ENCODE results near the gene ZFPM1. TPM values are rescaled to one million over a fixed set of nuclear protein-coding genes. Genes with fewer than 3 reads are reported as not detected.

Gene ZFPM1
- polyA plus RNA-seq, 1 of the 3 experiments (the other 2 are of a cell fraction) = 1.2 TPM

DNA sequence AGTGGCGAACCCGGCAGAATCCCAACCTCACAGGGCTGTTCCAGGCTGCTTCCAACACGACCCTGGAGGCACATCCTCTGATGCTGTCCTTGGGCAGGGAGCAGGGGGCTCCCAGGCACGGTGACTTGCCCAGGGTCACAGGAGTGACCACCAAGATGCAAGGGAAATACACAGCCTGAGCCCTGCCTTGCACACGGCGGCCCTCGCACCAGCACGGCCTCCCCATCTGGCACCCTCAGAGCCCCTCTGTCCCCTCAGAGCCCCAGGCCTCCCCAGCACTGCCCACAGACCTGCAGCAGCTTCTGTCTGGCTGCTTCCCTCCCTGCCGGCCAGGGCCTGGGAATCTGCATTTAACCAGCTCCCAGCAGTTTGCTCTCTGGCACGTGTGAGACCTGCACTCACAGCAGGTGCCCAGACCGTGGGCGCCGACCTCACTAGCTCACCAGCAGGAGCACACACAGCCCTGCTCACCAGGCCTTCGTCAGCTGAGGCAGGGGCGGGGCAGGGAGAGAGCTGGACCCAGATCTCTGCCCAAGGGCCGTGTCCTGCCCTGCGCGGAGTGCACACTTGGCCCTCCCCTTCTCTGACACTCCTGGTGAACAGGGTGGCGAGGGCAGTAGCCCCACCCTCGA, 87.4 kb downstream of the ZFPM1 start (continued):
- TF ChIP-seq TEAD4 (IDR thresholded peaks at IDR 0.05; ENCODE audit: borderline replicate concordance, insufficient read depth) (no peak), EZH2phosphoT487 (IDR thresholded peaks at IDR 0.05; ENCODE audit: borderline replicate concordance, low read depth) (no peak), MXI1 (IDR thresholded peaks at IDR 0.05; ENCODE audit: low read depth, low read length) (no peak), SIN3A (IDR thresholded peaks at IDR 0.05; ENCODE audit: borderline replicate concordance, low read depth, low read length) (no peak), NRF1 (IDR thresholded peaks at IDR 0.05; ENCODE audit: low read depth, low read length) (no peak)
- TF ChIP-seq, protein P1, sequence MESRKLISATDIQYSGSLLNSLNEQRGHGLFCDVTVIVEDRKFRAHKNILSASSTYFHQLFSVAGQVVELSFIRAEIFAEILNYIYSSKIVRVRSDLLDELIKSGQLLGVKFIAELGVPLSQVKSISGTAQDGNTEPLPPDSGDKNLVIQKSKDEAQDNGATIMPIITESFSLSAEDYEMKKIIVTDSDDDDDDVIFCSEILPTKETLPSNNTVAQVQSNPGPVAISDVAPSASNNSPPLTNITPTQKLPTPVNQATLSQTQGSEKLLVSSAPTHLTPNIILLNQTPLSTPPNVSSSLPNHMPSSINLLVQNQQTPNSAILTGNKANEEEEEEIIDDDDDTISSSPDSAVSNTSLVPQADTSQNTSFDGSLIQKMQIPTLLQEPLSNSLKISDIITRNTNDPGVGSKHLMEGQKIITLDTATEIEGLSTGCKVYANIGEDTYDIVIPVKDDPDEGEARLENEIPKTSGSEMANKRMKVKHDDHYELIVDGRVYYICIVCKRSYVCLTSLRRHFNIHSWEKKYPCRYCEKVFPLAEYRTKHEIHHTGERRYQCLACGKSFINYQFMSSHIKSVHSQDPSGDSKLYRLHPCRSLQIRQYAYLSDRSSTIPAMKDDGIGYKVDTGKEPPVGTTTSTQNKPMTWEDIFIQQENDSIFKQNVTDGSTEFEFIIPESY (IDR thresholded peaks at IDR 0.05; ENCODE audit: borderline replicate concordance, low read depth) = no peak
- TF ChIP-seq, protein P2, sequence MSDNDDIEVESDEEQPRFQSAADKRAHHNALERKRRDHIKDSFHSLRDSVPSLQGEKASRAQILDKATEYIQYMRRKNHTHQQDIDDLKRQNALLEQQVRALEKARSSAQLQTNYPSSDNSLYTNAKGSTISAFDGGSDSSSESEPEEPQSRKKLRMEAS (IDR thresholded peaks at IDR 0.05; ENCODE audit: low read depth) = no peak

DNA sequence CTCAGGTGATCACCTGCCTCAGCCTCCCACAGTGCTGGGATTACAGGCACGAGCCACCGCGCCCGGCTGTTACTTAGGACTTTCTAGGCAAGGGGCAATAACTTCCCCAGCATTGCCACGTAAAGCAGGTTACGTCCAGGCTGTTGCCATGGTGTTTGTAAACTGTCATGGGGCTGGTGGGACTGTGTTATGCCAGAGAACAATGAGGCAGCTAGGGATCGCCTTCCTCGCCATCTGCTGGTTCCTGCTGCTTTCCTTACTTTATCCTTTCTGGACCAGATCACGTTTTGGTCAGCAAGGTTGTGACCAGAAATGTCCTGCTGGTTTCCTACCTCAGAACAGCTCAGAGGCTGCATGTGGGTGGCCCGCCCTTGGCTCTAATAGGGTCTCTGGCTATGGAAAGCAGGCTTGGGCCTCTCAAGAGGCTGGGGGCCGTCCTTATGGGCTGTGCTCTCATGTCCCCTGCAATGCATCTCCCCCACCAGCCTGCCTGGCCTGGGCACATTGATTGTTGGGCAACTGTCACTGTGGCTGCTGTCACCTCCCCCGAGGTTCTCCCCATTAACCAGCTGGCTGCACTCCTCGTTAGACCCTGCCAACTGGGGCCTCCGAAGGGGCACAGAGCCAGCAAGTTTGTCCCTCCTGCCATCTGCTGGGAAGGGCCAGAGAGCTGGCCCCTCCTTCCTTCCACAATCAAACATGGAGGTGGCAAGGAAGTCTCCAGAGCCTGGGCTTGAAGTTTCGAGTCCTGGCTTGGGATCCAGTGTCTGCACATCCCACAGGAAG, 88.9 kb downstream of the ZFPM1 start:
- Histone ChIP-seq H3K27ac (ENCODE audit: low read depth in 2 of 2, low read length in 1 of 2) (no peak overlapping the region), H3K4me3 (ENCODE audit: low read depth in 2 of 2, low read length in 1 of 2) (no peak overlapping the region), H3F3A (replicated peaks; ENCODE audit: insufficient read depth) (no peaks in the 10 kb centered on the region), H3K79me2 (ENCODE audit: insufficient read depth) (no peaks in the 10 kb centered on the region), H2AFZ (ENCODE audit: low read depth) (no peak overlapping the region), H3K36me3 (replicated peaks in 1 of 2; ENCODE audit: control insufficient read depth in 1 of 2, insufficient read depth in 2 of 2, low read length in 1 of 2) (no peaks in the 10 kb centered on the region), H3K4me2 (no peak overlapping the region), H3K9ac (no peak overlapping the region), H3K9me2 (no peaks in the 10 kb centered on the region), H3K4me1 (ENCODE audit: control insufficient read depth in 1 of 2, insufficient read depth in 2 of 2, low read depth in 1 of 2, low read length in 1 of 2) (peaks cover 0 to 9% of the 10 kb centered on the region in 2 experiments; a peak in 1 of 4 replicates), H3K27me3 (ENCODE audit: insufficient read depth) (peaks cover 16% of the 10 kb centered on the region), H4K20me1 (ENCODE audit: insufficient read depth) (no peaks in the 10 kb centered on the region), H3K9me3 (peaks cover 7% of the 10 kb centered on the region)
- CTCF ChIA-PET = interaction anchor here (1.1 to 1.5 kb wide), 3 partner anchors 17 to 104 kb away, joined by 3 to 4 read pairs (median 4); no protein-coding TSS in a partner anchor
- POLR2A ChIA-PET = no interaction called here
- WGBS (ENCODE audit: low lambda C conversion rate) = 51% methylated on average over 15 of the region's 15 CpGs
- TF ChIP-seq TEAD4 (IDR thresholded peaks at IDR 0.05; ENCODE audit: borderline replicate concordance, insufficient read depth) (no peak), MEF2A (IDR thresholded peaks at IDR 0.05; ENCODE audit: borderline replicate concordance, low read depth) (no peak), SIN3A (IDR thresholded peaks at IDR 0.05; ENCODE audit: borderline replicate concordance, low read depth, low read length) (no peak)
- TF ChIP-seq, protein P2 (IDR thresholded peaks at IDR 0.05; ENCODE audit: low read depth) = no peak
- TF ChIP-seq, protein P1 (IDR thresholded peaks at IDR 0.05; ENCODE audit: borderline replicate concordance, low read depth) = no peak
- TF ChIP-seq, protein P3, sequence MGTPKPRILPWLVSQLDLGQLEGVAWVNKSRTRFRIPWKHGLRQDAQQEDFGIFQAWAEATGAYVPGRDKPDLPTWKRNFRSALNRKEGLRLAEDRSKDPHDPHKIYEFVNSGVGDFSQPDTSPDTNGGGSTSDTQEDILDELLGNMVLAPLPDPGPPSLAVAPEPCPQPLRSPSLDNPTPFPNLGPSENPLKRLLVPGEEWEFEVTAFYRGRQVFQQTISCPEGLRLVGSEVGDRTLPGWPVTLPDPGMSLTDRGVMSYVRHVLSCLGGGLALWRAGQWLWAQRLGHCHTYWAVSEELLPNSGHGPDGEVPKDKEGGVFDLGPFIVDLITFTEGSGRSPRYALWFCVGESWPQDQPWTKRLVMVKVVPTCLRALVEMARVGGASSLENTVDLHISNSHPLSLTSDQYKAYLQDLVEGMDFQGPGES (IDR thresholded peaks at IDR 0.05; ENCODE audit: low read depth, low read length) = no peak
- DNase-seq = peak; percentile 10

All from SK-N-SH (cell line).